ENCODE measurements around the gene OSBPL3.

OSBPL3 gene

GRCh38 chr7:24863626-24864025 is 116.4 kb downstream of the OSBPL3 start:
- DNase-seq (ENCODE audit: low read depth): no peak

GRCh38 chr7:24862461-24862860 is 117.5 kb downstream of the OSBPL3 start:
- no peak for DNase-seq (ENCODE audit: low read depth)

GRCh38 chr7:24861336-24861735 is 118.6 kb downstream of the OSBPL3 start:
- no peak for DNase-seq (ENCODE audit: low read depth)

- DNase-seq (ENCODE audit: low read depth): no peak
Observed at GRCh38 chr7:24860611-24861010, 119.4 kb downstream of the OSBPL3 start.

- no peak for DNase-seq (ENCODE audit: low read depth)
Observed at GRCh38 chr7:24858108-24858977, 121.6 kb downstream of the OSBPL3 start.

GRCh38 chr7:24857623-24858022 is 122.4 kb downstream of the OSBPL3 start:
- DNase-seq (ENCODE audit: low read depth): no peak

- no peak for DNase-seq (ENCODE audit: low read depth)
Observed at GRCh38 chr7:24854866-24855265, 125.1 kb downstream of the OSBPL3 start.

- no peak for DNase-seq (ENCODE audit: low read depth)
Observed at GRCh38 chr7:24851786-24852185, 128.2 kb downstream of the OSBPL3 start.

GRCh38 chr7:24848878-24849277 is 131.1 kb downstream of the OSBPL3 start:
- DNase-seq (ENCODE audit: low read depth): no peak

- DNase-seq (ENCODE audit: low read depth): no peak
Observed at GRCh38 chr7:24847754-24848153, 132.2 kb downstream of the OSBPL3 start.

GRCh38 chr7:24843821-24844434 is 136.1 kb downstream of the OSBPL3 start:
- no peak for DNase-seq (ENCODE audit: low read depth)

- DNase-seq (ENCODE audit: low read depth): no peak
Observed at GRCh38 chr7:24842449-24843241, 137.3 kb downstream of the OSBPL3 start.

GRCh38 chr7:24842029-24842428 is 137.9 kb downstream of the OSBPL3 start:
- DNase-seq (ENCODE audit: low read depth): no peak

GRCh38 chr7:24840563-24840962 is 139.4 kb downstream of the OSBPL3 start:
- no peak for DNase-seq (ENCODE audit: low read depth)

- no peak for DNase-seq (ENCODE audit: low read depth)
Observed at GRCh38 chr7:24836084-24836483, 143.9 kb downstream of the OSBPL3 start.

- DNase-seq (ENCODE audit: low read depth): no peak
Observed at GRCh38 chr7:24835643-24836042, 144.3 kb downstream of the OSBPL3 start.

- DNase-seq (ENCODE audit: low read depth): no peak
Observed at GRCh38 chr7:24834128-24834798, 145.7 kb downstream of the OSBPL3 start.

GRCh38 chr7:24833549-24833948 is 146.4 kb downstream of the OSBPL3 start:
- DNase-seq (ENCODE audit: low read depth): no peak

- DNase-seq (ENCODE audit: low read depth): no peak
Observed at GRCh38 chr7:24831240-24831639, 148.7 kb downstream of the OSBPL3 start.

- no peak for DNase-seq (ENCODE audit: low read depth)
Observed at GRCh38 chr7:24830440-24831050, 149.4 kb downstream of the OSBPL3 start.

GRCh38 chr7:24829787-24830186 is 150.2 kb downstream of the OSBPL3 start:
- DNase-seq (ENCODE audit: low read depth): no peak

Measured in CMK (cell line).